ENCODE data around the gene ARF3. TPM values are rescaled to one million over a fixed set of nuclear protein-coding genes. Genes with fewer than 3 reads are reported as not detected.

The ARF3 gene
- total and polyA plus RNA-seq, 9 donors: 19.9 to 63.3 (median 51.2) TPM

DNA sequence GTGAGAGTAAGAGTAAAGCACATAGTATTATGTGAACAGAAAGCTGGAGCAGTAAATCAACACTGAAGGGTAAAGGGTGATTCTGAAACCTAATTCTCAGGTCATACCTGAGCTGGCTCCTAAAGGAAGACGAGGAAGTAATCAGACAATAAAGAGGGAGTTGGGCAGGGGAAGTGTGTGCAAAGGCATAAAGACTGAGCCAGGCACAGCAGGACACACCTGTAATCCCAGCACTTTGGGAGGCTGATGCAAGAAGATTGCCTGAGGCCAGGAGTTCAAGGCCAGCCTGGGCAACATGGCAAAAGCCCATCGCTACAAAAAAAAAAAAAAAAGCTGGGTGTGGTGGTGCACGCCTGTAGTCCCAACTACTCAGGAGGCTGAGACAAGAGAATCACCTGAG lies 9.6 kb downstream of the ARF3 start:
- H3K9me3 ChIP-seq (replicated peaks; ENCODE audit: control insufficient read depth, low read depth, low read length): no peaks in the 10 kb centered on the region
- no peaks in the 10 kb centered on the region for H3K4me1 ChIP-seq (ENCODE audit: control insufficient read depth, insufficient read depth, low read length)
- no peak for DNase-seq
- H3K27me3 ChIP-seq (ENCODE audit: control insufficient read depth, insufficient read depth, low read length): no peaks in the 10 kb centered on the region
- no peak overlapping the region for H3K27ac ChIP-seq (ENCODE audit: low read length)
- H3K4me3 ChIP-seq (ENCODE audit: low read length): no peak overlapping the region
- WGBS (ENCODE audit: insufficient coverage): 93% methylated on average over 2 of the region's 3 CpGs
- H3K36me3 ChIP-seq (ENCODE audit: control insufficient read depth, insufficient read depth, low read length): peaks cover 14% of the 10 kb centered on the region

DNA sequence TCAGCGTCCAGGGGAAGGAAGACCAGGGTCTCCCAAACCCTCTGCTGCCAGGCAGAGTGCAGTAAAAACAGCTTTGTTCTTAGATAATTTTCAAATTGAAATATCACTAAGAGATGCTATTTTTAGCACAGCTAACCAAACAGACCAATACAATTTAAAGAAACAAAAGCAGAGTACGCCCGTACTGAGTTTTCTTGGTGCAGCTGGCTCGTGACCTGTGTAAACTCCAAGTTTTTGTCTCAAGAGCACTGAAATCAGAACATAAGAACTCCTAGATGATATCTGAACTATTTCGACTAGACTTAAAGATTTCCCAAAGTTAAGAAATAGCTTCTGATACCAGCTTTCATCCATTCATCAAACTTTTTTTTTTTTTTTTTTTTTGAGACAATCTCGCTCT lies 10.3 kb downstream of the ARF3 start:
- H3K9me3 ChIP-seq (replicated peaks; ENCODE audit: control insufficient read depth, low read depth, low read length): no peaks in the 10 kb centered on the region
- no peaks in the 10 kb centered on the region for H3K27me3 ChIP-seq (ENCODE audit: control insufficient read depth, insufficient read depth, low read length)
- no peak overlapping the region for H3K27ac ChIP-seq (ENCODE audit: low read length)
- H3K4me1 ChIP-seq (ENCODE audit: control insufficient read depth, insufficient read depth, low read length): no peaks in the 10 kb centered on the region
- H3K4me3 ChIP-seq (ENCODE audit: low read length): no peak overlapping the region
- peaks cover 7% of the 10 kb centered on the region for H3K36me3 ChIP-seq (ENCODE audit: control insufficient read depth, insufficient read depth, low read length)
- DNase-seq: no peak
- 79% methylated on average over 4 of the region's 6 CpGs for WGBS (ENCODE audit: insufficient coverage)

DNA sequence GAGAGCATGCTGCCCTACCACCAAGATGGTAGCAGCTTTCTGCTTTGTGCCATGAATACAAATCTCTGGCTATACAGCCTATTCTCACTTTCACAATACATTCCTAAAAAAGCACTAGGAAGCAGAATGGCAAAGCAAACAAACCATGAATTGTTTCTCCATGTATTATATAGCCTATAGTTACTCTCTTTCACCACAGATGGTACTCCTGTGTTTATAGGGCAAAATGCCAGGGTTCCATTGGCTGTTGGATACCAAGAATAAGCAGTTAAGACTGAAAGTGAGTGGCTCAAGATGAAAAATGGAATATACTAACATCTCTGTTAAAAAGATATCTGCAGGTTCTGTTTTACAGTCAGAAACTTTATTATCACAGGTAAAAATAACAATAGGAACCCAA lies 11.1 kb downstream of the ARF3 start:
- Histone ChIP-seq H3K4me3 (ENCODE audit: low read length) (no peak overlapping the region), H3K36me3 (ENCODE audit: control insufficient read depth, insufficient read depth, low read length) (peaks cover 14% of the 10 kb centered on the region), H3K4me1 (ENCODE audit: control insufficient read depth, insufficient read depth, low read length) (no peaks in the 10 kb centered on the region), H3K27ac (ENCODE audit: low read length) (no peak overlapping the region), H3K9me3 (replicated peaks; ENCODE audit: control insufficient read depth, low read depth, low read length) (no peaks in the 10 kb centered on the region), H3K27me3 (ENCODE audit: control insufficient read depth, insufficient read depth, low read length) (no peaks in the 10 kb centered on the region)
- no peak for DNase-seq

DNA sequence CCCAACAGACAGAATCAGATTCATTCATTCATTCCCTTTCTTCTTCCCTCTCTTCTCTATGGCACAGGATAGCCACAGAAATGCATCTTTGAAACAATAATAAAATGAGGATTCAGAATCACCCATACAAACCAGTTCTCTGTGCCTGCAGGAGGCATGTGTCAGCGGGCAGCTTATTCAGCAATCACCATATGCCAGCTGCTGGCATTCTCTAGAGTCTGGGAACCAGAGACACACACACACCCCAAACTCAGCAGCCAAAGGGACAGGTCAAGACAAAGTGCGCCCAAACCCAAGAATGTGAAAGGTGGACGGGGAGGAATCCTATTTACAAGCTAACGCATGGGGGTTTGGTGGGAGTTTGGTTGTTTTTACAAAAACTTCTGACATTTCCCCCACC lies 14.1 kb downstream of the ARF3 start:
- H3K9me3 ChIP-seq (replicated peaks; ENCODE audit: control insufficient read depth, low read depth, low read length): no peaks in the 10 kb centered on the region
- peaks cover 43% of the 10 kb centered on the region for H3K36me3 ChIP-seq (ENCODE audit: control insufficient read depth, insufficient read depth, low read length)
- DNase-seq: no peak
- WGBS (ENCODE audit: insufficient coverage): no CpG with 5 or more reads among the region's 4 CpGs
- no peak overlapping the region for H3K27ac ChIP-seq (ENCODE audit: low read length)
- no peaks in the 10 kb centered on the region for H3K4me1 ChIP-seq (ENCODE audit: control insufficient read depth, insufficient read depth, low read length)
- H3K4me3 ChIP-seq (ENCODE audit: low read length): no peak overlapping the region
- H3K27me3 ChIP-seq (ENCODE audit: control insufficient read depth, insufficient read depth, low read length): no peaks in the 10 kb centered on the region

DNA sequence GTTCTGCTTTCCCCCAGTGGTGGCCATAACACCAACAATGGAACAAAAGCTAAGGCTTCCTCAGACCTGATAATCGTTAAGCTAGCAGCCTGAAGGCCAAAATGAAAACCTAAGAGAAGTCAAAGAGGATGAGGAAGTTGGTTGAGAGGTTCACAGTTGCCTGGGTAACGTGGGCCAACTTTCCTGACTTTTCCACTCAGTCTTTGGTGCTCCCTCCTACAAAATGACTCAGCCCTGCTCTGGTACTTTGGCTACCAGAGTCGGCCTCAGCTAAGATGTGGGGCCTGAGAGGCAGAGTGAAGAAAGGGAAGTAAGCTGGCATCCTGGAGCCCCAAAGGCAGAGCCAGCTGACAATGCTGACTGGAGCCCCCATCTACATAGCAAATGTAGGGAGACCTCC lies 17.1 kb downstream of the ARF3 start:
- no peak for DNase-seq
- Histone ChIP-seq H3K4me3 (ENCODE audit: low read length) (no peak overlapping the region), H3K9me3 (replicated peaks; ENCODE audit: control insufficient read depth, low read depth, low read length) (no peaks in the 10 kb centered on the region), H3K27ac (ENCODE audit: low read length) (no peak overlapping the region), H3K36me3 (ENCODE audit: control insufficient read depth, insufficient read depth, low read length) (peaks cover 63% of the 10 kb centered on the region), H3K27me3 (ENCODE audit: control insufficient read depth, insufficient read depth, low read length) (no peaks in the 10 kb centered on the region), H3K4me1 (ENCODE audit: control insufficient read depth, insufficient read depth, low read length) (no peaks in the 10 kb centered on the region)
- no CpG with 5 or more reads among the region's 3 CpGs for WGBS (ENCODE audit: insufficient coverage)

DNA sequence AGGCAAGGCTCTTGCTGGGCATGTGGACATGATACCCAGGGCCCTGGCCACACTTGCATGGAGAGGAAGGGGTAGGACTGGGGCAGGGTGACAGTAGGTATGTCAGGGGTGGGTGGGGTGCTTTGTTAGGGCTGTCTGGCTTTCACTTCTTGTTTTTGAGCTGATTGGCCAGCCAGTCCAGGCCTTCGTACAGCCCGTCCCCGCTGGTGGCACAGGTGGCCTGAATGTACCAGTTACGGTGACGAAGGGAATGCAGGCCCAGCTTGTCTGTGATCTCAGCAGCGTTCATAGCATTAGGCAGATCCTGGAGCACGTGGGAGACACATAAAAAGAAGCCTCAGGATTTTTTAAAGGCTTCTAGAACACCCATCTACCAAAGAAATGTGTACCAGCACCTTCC lies 18.5 kb downstream of the ARF3 start:
- no peaks in the 10 kb centered on the region for H3K27me3 ChIP-seq (ENCODE audit: control insufficient read depth, insufficient read depth, low read length)
- no peak overlapping the region for H3K27ac ChIP-seq (ENCODE audit: low read length)
- no peak for DNase-seq
- WGBS (ENCODE audit: insufficient coverage): 84% methylated on average over 7 of the region's 7 CpGs
- peaks cover 75% of the 10 kb centered on the region for H3K36me3 ChIP-seq (ENCODE audit: control insufficient read depth, insufficient read depth, low read length)
- H3K4me1 ChIP-seq (ENCODE audit: control insufficient read depth, insufficient read depth, low read length): no peaks in the 10 kb centered on the region
- H3K9me3 ChIP-seq (replicated peaks; ENCODE audit: control insufficient read depth, low read depth, low read length): no peaks in the 10 kb centered on the region
- H3K4me3 ChIP-seq (ENCODE audit: low read length): no peak overlapping the region

DNA sequence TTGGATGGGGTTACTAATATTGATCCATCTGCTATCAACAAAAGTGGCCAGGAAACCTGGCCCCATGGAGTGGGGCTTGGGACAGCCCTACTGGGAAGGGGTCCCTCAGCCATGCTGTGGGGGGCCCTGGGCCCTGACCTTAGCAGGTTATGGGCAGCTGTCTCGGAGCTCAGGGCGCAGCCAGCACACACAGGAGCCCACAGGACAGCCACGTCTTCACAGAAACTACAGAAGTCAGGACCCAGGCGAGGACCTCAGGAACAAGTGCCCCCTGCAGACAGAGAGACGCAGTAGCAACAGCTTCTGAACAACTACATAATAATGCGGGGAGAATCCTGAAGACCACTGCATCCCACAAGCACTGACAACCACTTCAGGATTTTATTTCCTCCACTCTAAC lies 20.1 kb downstream of the ARF3 start:
- Histone ChIP-seq H3K27me3 (ENCODE audit: control insufficient read depth, insufficient read depth, low read length) (no peaks in the 10 kb centered on the region), H3K27ac (ENCODE audit: low read length) (no peak overlapping the region), H3K4me1 (ENCODE audit: control insufficient read depth, insufficient read depth, low read length) (no peaks in the 10 kb centered on the region), H3K4me3 (ENCODE audit: low read length) (no peak overlapping the region), H3K36me3 (ENCODE audit: control insufficient read depth, insufficient read depth, low read length) (peaks cover 86% of the 10 kb centered on the region), H3K9me3 (replicated peaks; ENCODE audit: control insufficient read depth, low read depth, low read length) (no peaks in the 10 kb centered on the region)
- DNase-seq: no peak
- 90% methylated on average over 2 of the region's 6 CpGs for WGBS (ENCODE audit: insufficient coverage)

DNA sequence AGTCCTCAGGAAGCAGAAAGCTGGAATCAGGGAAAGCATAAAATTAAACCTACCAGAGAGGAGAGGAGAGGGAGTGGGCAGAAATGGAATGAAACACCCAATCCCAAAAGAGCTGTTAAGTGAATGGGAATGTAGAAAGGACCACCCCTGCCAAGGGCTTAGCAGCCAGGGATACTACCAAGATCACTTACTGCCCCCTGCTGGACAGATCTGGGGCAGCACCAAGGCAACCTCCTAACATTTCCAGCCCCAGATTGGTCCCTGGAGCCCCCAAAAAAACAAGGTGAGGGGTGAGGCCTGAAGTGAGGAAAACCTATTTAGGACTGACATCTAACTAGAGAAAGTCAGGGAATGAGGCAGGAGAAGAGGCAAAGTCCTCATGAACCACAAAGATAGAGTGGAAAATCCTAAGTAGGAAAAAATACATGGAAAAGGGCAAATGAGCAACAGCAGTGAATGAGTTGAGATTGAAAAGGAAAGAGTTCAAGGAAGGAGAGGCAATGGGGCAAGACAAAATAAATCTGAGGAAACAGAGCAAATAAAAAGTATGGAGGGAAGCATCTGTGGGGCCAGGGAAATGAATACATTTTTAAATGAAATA lies 20.8 kb downstream of the ARF3 start:
- no peak overlapping the region for H3K4me3 ChIP-seq (ENCODE audit: low read length)
- no peaks in the 10 kb centered on the region for H3K27me3 ChIP-seq (ENCODE audit: control insufficient read depth, insufficient read depth, low read length)
- H3K9me3 ChIP-seq (replicated peaks; ENCODE audit: control insufficient read depth, low read depth, low read length): no peaks in the 10 kb centered on the region
- DNase-seq: peak; percentile 83
- H3K4me1 ChIP-seq (ENCODE audit: control insufficient read depth, insufficient read depth, low read length): no peaks in the 10 kb centered on the region
- no peak overlapping the region for H3K27ac ChIP-seq (ENCODE audit: low read length)
- H3K36me3 ChIP-seq (ENCODE audit: control insufficient read depth, insufficient read depth, low read length): peaks cover 86% of the 10 kb centered on the region

DNA sequence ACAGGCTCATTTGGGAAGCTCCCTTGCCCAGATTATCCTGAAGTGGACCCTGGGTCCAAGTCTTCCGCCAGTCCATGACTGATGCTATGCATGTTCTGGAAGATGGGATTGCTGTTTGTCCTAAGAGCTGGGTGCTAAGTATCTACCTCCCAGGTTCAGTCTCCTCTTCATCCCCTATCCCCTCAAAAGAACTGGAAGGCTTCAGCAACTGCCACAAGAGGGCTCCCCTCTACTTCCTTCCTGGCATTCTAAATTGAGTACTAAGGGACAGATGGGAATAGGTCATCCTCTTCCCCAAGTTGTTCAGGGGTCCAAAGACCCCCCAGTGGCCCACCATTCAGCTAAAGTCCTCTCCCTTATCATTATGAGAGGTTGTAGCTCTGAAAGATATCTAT lies 23.0 kb downstream of the ARF3 start:
- Histone ChIP-seq H3K27ac (ENCODE audit: low read length) (no peak overlapping the region), H3K4me1 (ENCODE audit: control insufficient read depth, insufficient read depth, low read length) (no peaks in the 10 kb centered on the region), H3K27me3 (ENCODE audit: control insufficient read depth, insufficient read depth, low read length) (no peaks in the 10 kb centered on the region), H3K9me3 (replicated peaks; ENCODE audit: control insufficient read depth, low read depth, low read length) (no peaks in the 10 kb centered on the region), H3K4me3 (ENCODE audit: low read length) (no peak overlapping the region), H3K36me3 (ENCODE audit: control insufficient read depth, insufficient read depth, low read length) (peaks cover 74% of the 10 kb centered on the region)
- WGBS (ENCODE audit: insufficient coverage): 80% methylated on average over 1 of the region's 1 CpG
- DNase-seq: no peak

DNA sequence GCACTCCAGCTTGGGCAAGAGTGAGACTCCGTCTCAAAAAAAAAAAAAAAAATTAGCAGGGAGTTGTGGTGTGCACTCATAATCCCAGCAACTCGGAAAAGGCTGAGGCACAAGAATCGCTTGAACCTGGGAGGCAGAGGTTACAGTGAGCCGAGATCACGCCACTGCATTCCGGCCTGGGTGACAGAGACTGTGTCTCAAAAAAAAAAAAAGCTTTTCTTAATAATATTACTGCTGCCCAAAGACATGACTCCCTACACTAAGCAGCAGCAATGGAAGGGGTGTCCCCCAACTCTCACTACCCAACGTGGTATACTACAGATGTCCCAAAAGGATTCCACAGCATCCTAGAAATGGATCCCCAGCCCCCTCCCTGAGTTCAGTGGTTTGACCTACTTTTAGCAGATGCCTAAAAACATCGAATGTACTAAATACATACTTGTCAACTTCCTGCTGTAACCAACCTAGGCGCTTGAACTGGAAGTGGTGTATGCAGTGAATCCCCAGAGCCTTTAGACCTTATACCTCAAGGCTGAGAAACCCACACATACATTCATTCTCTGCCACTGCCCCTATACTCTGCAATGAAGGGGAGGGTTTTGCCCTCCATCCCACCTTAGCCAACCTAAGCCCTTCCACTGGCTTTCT lies 23.5 kb downstream of the ARF3 start:
- DNase-seq: no peak
- Histone ChIP-seq H3K27me3 (ENCODE audit: control insufficient read depth, insufficient read depth, low read length) (no peaks in the 10 kb centered on the region), H3K4me3 (ENCODE audit: low read length) (no peak overlapping the region), H3K36me3 (ENCODE audit: control insufficient read depth, insufficient read depth, low read length) (peaks cover 69% of the 10 kb centered on the region), H3K27ac (ENCODE audit: low read length) (no peak overlapping the region), H3K9me3 (replicated peaks; ENCODE audit: control insufficient read depth, low read depth, low read length) (no peaks in the 10 kb centered on the region), H3K4me1 (ENCODE audit: control insufficient read depth, insufficient read depth, low read length) (no peaks in the 10 kb centered on the region)
- 80% methylated on average over 1 of the region's 9 CpGs for WGBS (ENCODE audit: insufficient coverage)

DNA sequence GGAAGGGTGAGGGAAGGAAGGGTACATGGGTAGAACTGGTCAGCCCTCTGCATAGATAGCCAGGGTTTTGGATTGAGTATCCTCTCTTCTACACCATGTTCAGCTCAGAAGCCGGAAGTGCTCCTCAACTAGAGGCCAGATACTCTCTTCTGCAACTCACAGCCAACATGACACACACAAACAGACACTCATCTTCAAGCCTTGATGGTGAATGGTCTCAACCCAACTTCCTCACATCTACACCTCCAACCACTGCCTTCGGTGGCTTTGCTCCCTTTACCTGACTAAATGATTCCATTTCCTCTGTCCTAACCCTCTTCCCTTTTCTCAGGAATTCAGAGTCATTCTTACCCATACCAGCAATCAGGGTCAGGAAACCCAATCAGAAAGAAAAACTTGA lies 24.4 kb downstream of the ARF3 start:
- no peak overlapping the region for H3K27ac ChIP-seq (ENCODE audit: low read length)
- H3K36me3 ChIP-seq (ENCODE audit: control insufficient read depth, insufficient read depth, low read length): peaks cover 60% of the 10 kb centered on the region
- no peak for DNase-seq
- no peaks in the 10 kb centered on the region for H3K9me3 ChIP-seq (replicated peaks; ENCODE audit: control insufficient read depth, low read depth, low read length)
- no peaks in the 10 kb centered on the region for H3K4me1 ChIP-seq (ENCODE audit: control insufficient read depth, insufficient read depth, low read length)
- H3K27me3 ChIP-seq (ENCODE audit: control insufficient read depth, insufficient read depth, low read length): no peaks in the 10 kb centered on the region
- 76% methylated on average over 2 of the region's 2 CpGs for WGBS (ENCODE audit: insufficient coverage)
- H3K4me3 ChIP-seq (ENCODE audit: low read length): no peak overlapping the region

Data from muscle of leg (tissue), 11 donors.